PC-3 (cell line): ENCODE measurements around the gene COL2A1. TPM values are rescaled to one million over a fixed set of nuclear protein-coding genes. Genes with fewer than 3 reads are reported as not detected.

Source experiments
- ATAC-seq: fragments of 200-7000 bp; cut with Tn5 transposase; 2 replicates; pipeline ENCODE4 v1.9.1; 2020; ENCODE audit warnings: mild to moderate bottlenecking, moderate library complexity
- BruUV-seq: library from RNA; stranded (reverse); fragments of 400-500 nt; replicated peaks from 2 replicates; lab custom pipeline; 2021; lab: Mats Ljungman, UMichigan
- CTCF ChIA-PET: fragments of 300-600 bp; sonication (Branson Sonifier 250); formaldehyde crosslinking; loops from one replicate; lab custom pipeline; 2022; ENCODE audit warnings: antibody characterized with exemption; lab: Charles Lee
- POLR2A ChIA-PET: fragments of 300-600 bp; sonication (Branson Sonifier 250); formaldehyde crosslinking; loops from one replicate; lab custom pipeline; 2022; ENCODE audit warnings: antibody characterized with exemption; ENCODE audit not compliant: unreplicated experiment; lab: Charles Lee
- DNase-seq: peaks from one replicate; pipeline ENCODE4 v3.0.0-alpha.2; 2015
- H2AFZ ChIP-seq: fragments of 300-600 bp; sonication (generic); 2 replicates; pipeline ENCODE4 v1.6.0; 2016; ENCODE audit warnings: antibody characterized with exemption, low read length
- H3F3A ChIP-seq: fragments of 300-600 bp; sonication (generic); one replicate; pipeline ENCODE4 v1.6.0; 2017; ENCODE audit warnings: antibody characterized with exemption, low read length, control low read depth, mild to moderate bottlenecking; ENCODE audit not compliant: unreplicated experiment
- H3K27ac ChIP-seq: fragments of 300-600 bp; sonication (generic); 2 replicates; pipeline ENCODE4 v1.5.1; 2016; ENCODE audit warnings: mild to moderate bottlenecking, low read length
- H3K27me3 ChIP-seq: fragments of 300-600 bp; sonication (generic); 2 replicates; pipeline ENCODE4 v1.6.1; 2016; ENCODE audit warnings: low read length, mixed read lengths
- H3K36me3 ChIP-seq: fragments of 300-600 bp; sonication (generic); 2 replicates; pipeline ENCODE4 v1.6.1; 2016; ENCODE audit warnings: low read depth, mixed run types, low read length, mixed read lengths
- H3K4me1 ChIP-seq: fragments of 300-600 bp; sonication (generic); 2 replicates; pipeline ENCODE4 v1.5.1; 2016; ENCODE audit warnings: low read length; ENCODE audit not compliant: insufficient read depth
- H3K4me2 ChIP-seq: fragments of 300-600 bp; sonication (generic); 2 replicates; pipeline ENCODE4 v1.6.0; 2016; ENCODE audit warnings: low read length
- H3K4me3 ChIP-seq: fragments of 300-600 bp; sonication (generic); 2 replicates; pipeline ENCODE4 v1.5.1; 2016; ENCODE audit warnings: mild to moderate bottlenecking, low read length, mixed read lengths
- H3K79me2 ChIP-seq: fragments of 300-600 bp; sonication (generic); 2 replicates; pipeline ENCODE4 v1.6.1; 2017; ENCODE audit warnings: low read length, mixed read lengths
- H3K9ac ChIP-seq: fragments of 300-600 bp; sonication (generic); 2 replicates; pipeline ENCODE4 v1.6.0; 2016; ENCODE audit warnings: mild to moderate bottlenecking, low read length
- H3K9me2 ChIP-seq: fragments of 300-600 bp; sonication (generic); replicated peaks from 2 replicates; pipeline ENCODE4 v1.6.1; 2016; ENCODE audit warnings: mixed run types, low read length, mixed read lengths
- H3K9me3 ChIP-seq: fragments of 300-600 bp; sonication (generic); 2 replicates; pipeline ENCODE4 v1.6.1; 2016; ENCODE audit warnings: low read length, mixed read lengths
- H4K20me1 ChIP-seq: fragments of 300-600 bp; sonication (generic); 2 replicates; pipeline ENCODE4 v1.6.1; 2016; ENCODE audit warnings: low read length, mixed read lengths
- CTCF ChIP-seq: fragments of 300-600 bp; sonication (generic); conservative IDR thresholded peaks from 2 replicates; pipeline ENCODE4 v1.5.1; 2017; ENCODE audit warnings: antibody characterized with exemption, low read depth, mild to moderate bottlenecking, low read length
- EZH2 ChIP-seq: fragments of 300-600 bp; sonication (generic); IDR thresholded peaks from one replicate; pipeline ENCODE4 v1.6.1; 2017; ENCODE audit warnings: antibody characterized with exemption, mild to moderate bottlenecking, low read length; ENCODE audit not compliant: unreplicated experiment
- EZH2phosphoT487 ChIP-seq: fragments of 300-600 bp; sonication (generic); IDR thresholded peaks from 2 replicates; pipeline ENCODE4 v1.6.1; 2018; ENCODE audit warnings: mild to moderate bottlenecking, antibody characterized with exemption, low read length, borderline replicate concordance
- intact Hi-C: fragments of 100-400 bp; cut with micrococcal nuclease; formaldehyde crosslinking; loops from 2 replicates; pipeline ENCODE4 v1.9.0; 2023
- total RNA-seq: library from RNA; depleted of rRNA; stranded (reverse); fragments of >200 nt; gene quantifications from 2 replicates; pipeline ENCODE4 v1.2.3, GENCODE V29; 2014

Gene COL2A1
- total RNA-seq, 1 experiment from 2014 or later: 6.7 TPM

- H3K4me1 ChIP-seq: no peaks in the 10 kb centered on the region
- ChIA-PET POLR2A (no interaction called here), CTCF (no interaction called here)
- H3K9ac ChIP-seq: no peak overlapping the region
- DNase-seq (no peak), ATAC-seq (no peak)
- H3K4me3 ChIP-seq: no peak overlapping the region
- no peak for TF ChIP-seq EZH2
- TF ChIP-seq EZH2phosphoT487: no peak
- no peak for TF ChIP-seq CTCF
- H3K36me3 ChIP-seq: no peaks in the 10 kb centered on the region
- H3K79me2 ChIP-seq: no peaks in the 10 kb centered on the region
- no peaks in the 10 kb centered on the region for H3K9me3 ChIP-seq
- intact Hi-C loops: no loop called here
- no peak overlapping the region for H2AFZ ChIP-seq
- H3F3A ChIP-seq: no peaks in the 10 kb centered on the region
- BruUV-seq: no TSS peak
- no peaks in the 10 kb centered on the region for H4K20me1 ChIP-seq
- peaks cover 3% of the 10 kb centered on the region for H3K27me3 ChIP-seq
- no peaks in the 10 kb centered on the region for H3K9me2 ChIP-seq
- no peak overlapping the region for H3K4me2 ChIP-seq
- H3K27ac ChIP-seq: no peak overlapping the region
These were observed 6.2 kb upstream of the COL2A1 start for GRCh38 chr12:48010366-48010970.

- no peaks in the 10 kb centered on the region for H3K36me3 ChIP-seq
- BruUV-seq: no TSS peak
- no peaks in the 10 kb centered on the region for H3K79me2 ChIP-seq
- no peak for ATAC-seq
- H3K9me2 ChIP-seq: no peaks in the 10 kb centered on the region
- H3K27me3 ChIP-seq: peaks cover 13% of the 10 kb centered on the region
- 0 out of 2 replicates have a peak, but pooled peaks cover 2% of the 10 kb centered on the region for H3K4me1 ChIP-seq
- no peaks in the 10 kb centered on the region for H4K20me1 ChIP-seq
- no peak for DNase-seq
- H3K27ac ChIP-seq: no peak overlapping the region
- intact Hi-C loops: no loop called here
- CTCF ChIA-PET: no interaction called here
- no peaks in the 10 kb centered on the region for H3K9me3 ChIP-seq
- H3K4me3 ChIP-seq: no peak overlapping the region
- TF ChIP-seq CTCF (no peak), EZH2 (no peak), EZH2phosphoT487 (no peak)
- H2AFZ ChIP-seq: no peak overlapping the region
- H3K4me2 ChIP-seq: no peak overlapping the region
- POLR2A ChIA-PET: no interaction called here
- H3F3A ChIP-seq: no peaks in the 10 kb centered on the region
- H3K9ac ChIP-seq: no peak overlapping the region
These were observed 5.2 kb upstream of the COL2A1 start for GRCh38 chr12:48009471-48009870.

- peaks cover 18% of the 10 kb centered on the region for H3K27me3 ChIP-seq
- H3K27ac ChIP-seq: no peak overlapping the region
- H3K4me1 ChIP-seq: peaks cover 5% of the 10 kb centered on the region; the same call in 1 of the 2 replicates
- no peaks in the 10 kb centered on the region for H3K79me2 ChIP-seq
- no peak overlapping the region for H3K4me2 ChIP-seq
- no peak for TF ChIP-seq CTCF
- no peak for TF ChIP-seq EZH2
- TF ChIP-seq EZH2phosphoT487: no peak
- no peak overlapping the region for H3K9ac ChIP-seq
- POLR2A ChIA-PET: no interaction called here
- no peaks in the 10 kb centered on the region for H3K9me2 ChIP-seq
- intact Hi-C loops: no loop called here
- DNase-seq (no peak), ATAC-seq (no peak)
- H2AFZ ChIP-seq: no peak overlapping the region
- CTCF ChIA-PET: no interaction called here
- H3K9me3 ChIP-seq: no peaks in the 10 kb centered on the region
- no TSS peak for BruUV-seq
- no peaks in the 10 kb centered on the region for H3K36me3 ChIP-seq
- H3F3A ChIP-seq: no peaks in the 10 kb centered on the region
- H3K4me3 ChIP-seq: no peak overlapping the region
- no peaks in the 10 kb centered on the region for H4K20me1 ChIP-seq
These were observed 4.7 kb upstream of the COL2A1 start for GRCh38 chr12:48008950-48009349.
